ENCODE measurements around the gene DEDD2. TPM values are rescaled to one million over a fixed set of nuclear protein-coding genes. Genes with fewer than 3 reads are reported as not detected.

DEDD2 gene
- total and polyA plus RNA-seq, 10 of the 15 experiments (the other 5 are each of a cell fraction or from before 2014, with no cell fraction given), result 2.5 to 24.7 (median 17.6) TPM

DNA sequence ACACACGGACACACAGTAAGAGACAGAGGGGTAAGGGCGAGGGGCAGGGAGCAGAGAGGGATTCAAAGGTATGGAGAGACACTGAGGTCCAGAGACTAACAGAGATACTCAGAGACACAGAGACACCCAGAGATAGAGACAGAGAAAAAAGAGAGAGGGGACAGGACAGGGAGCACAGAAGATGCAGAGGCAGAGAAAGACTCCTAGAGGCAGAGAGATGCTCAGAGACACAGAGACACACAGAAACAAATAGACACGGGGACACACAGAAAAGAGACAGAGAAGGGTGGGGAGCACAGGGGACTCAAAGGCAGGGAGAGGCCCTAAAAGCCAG is 39.8 kb downstream of the DEDD2 start (continued):
- TF ChIP-seq MEF2A (IDR thresholded peaks at IDR 0.05; ENCODE audit: insufficient read depth, low read depth, low read length), result no peak
- TF ChIP-seq TCF7 (IDR thresholded peaks at IDR 0.05; ENCODE audit: borderline replicate concordance), result no peak
- TF ChIP-seq JUND (IDR thresholded peaks at IDR 0.05; ENCODE audit: low read depth, low read length), result no peak
- TF ChIP-seq, protein P1, sequence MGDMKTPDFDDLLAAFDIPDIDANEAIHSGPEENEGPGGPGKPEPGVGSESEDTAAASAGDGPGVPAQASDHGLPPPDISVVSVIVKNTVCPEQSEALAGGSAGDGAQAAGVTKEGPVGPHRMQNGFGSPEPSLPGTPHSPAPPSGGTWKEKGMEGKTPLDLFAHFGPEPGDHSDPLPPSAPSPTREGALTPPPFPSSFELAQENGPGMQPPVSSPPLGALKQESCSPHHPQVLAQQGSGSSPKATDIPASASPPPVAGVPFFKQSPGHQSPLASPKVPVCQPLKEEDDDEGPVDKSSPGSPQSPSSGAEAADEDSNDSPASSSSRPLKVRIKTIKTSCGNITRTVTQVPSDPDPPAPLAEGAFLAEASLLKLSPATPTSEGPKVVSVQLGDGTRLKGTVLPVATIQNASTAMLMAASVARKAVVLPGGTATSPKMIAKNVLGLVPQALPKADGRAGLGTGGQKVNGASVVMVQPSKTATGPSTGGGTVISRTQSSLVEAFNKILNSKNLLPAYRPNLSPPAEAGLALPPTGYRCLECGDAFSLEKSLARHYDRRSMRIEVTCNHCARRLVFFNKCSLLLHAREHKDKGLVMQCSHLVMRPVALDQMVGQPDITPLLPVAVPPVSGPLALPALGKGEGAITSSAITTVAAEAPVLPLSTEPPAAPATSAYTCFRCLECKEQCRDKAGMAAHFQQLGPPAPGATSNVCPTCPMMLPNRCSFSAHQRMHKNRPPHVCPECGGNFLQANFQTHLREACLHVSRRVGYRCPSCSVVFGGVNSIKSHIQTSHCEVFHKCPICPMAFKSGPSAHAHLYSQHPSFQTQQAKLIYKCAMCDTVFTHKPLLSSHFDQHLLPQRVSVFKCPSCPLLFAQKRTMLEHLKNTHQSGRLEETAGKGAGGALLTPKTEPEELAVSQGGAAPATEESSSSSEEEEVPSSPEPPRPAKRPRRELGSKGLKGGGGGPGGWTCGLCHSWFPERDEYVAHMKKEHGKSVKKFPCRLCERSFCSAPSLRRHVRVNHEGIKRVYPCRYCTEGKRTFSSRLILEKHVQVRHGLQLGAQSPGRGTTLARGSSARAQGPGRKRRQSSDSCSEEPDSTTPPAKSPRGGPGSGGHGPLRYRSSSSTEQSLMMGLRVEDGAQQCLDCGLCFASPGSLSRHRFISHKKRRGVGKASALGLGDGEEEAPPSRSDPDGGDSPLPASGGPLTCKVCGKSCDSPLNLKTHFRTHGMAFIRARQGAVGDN (IDR thresholded peaks at IDR 0.05), result no peak
- TF ChIP-seq HCFC1 (IDR thresholded peaks at IDR 0.05; ENCODE audit: low read length), result no peak
- TF ChIP-seq TCF12 (IDR thresholded peaks at IDR 0.05; ENCODE audit: low read depth, low read length), result no peak
- no peak for TF ChIP-seq RB1 (IDR thresholded peaks at IDR 0.05; ENCODE audit: borderline replicate concordance)
- TF ChIP-seq ZNF384 (IDR thresholded peaks at IDR 0.05; ENCODE audit: borderline replicate concordance, low read depth, low read length), result no peak
- TF ChIP-seq, protein P2, sequence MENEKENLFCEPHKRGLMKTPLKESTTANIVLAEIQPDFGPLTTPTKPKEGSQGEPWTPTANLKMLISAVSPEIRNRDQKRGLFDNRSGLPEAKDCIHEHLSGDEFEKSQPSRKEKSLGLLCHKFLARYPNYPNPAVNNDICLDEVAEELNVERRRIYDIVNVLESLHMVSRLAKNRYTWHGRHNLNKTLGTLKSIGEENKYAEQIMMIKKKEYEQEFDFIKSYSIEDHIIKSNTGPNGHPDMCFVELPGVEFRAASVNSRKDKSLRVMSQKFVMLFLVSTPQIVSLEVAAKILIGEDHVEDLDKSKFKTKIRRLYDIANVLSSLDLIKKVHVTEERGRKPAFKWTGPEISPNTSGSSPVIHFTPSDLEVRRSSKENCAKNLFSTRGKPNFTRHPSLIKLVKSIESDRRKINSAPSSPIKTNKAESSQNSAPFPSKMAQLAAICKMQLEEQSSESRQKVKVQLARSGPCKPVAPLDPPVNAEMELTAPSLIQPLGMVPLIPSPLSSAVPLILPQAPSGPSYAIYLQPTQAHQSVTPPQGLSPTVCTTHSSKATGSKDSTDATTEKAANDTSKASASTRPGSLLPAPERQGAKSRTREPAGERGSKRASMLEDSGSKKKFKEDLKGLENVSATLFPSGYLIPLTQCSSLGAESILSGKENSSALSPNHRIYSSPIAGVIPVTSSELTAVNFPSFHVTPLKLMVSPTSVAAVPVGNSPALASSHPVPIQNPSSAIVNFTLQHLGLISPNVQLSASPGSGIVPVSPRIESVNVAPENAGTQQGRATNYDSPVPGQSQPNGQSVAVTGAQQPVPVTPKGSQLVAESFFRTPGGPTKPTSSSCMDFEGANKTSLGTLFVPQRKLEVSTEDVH (IDR thresholded peaks at IDR 0.05; ENCODE audit: low read depth, partially characterized antibody), result no peak
- TF ChIP-seq KDM1A (IDR thresholded peaks at IDR 0.05; ENCODE audit: borderline replicate concordance), result no peak
- no peak for TF ChIP-seq SUPT20H (IDR thresholded peaks at IDR 0.05; ENCODE audit: borderline replicate concordance, control insufficient read depth, low read depth, low read length)
- TF ChIP-seq FOXK2 (IDR thresholded peaks at IDR 0.05), result no peak
- no peak for TF ChIP-seq CEBPB (IDR thresholded peaks at IDR 0.05; ENCODE audit: borderline replicate concordance in 1 of 2, low read depth in 2 of 2, low read length in 2 of 2)

Measured in GM12878 (cell line).